ENCODE measurements around the gene NEK6.

- TF ChIP-seq CTCF (IDR thresholded peaks at IDR 0.05), result no peak
- TF ChIP-seq POLR2A (IDR thresholded peaks at IDR 0.05), result no peak
These were observed 42.3 kb upstream of the NEK6 start for GRCh38 chr9:124215368-124215910.

Measured in lower leg skin (tissue), 3 donors.